Ovary (tissue), 9 donors: ENCODE results near the gene DUSP2. TPM values are rescaled to one million over a fixed set of nuclear protein-coding genes. Genes with fewer than 3 reads are reported as not detected.

Source experiments
- DNase-seq, 5 donors: peaks; one replicate each; pipeline ENCODE4 v3.0.0-alpha.2; 2019 to 2020
- H3K27ac ChIP-seq, 2 donors: fragments of 200-600 bp; one replicate each; pipeline versions ENCODE4 v1.5.1 to v1.8.0; 2019 to 2022
- H3K27me3 ChIP-seq: fragments of 200-600 bp; one replicate; pipeline ENCODE4 v1.8.0; 2022
- H3K36me3 ChIP-seq: fragments of 200-600 bp; sonication (generic); one replicate; pipeline ENCODE4 v1.5.1; 2019
- H3K4me1 ChIP-seq: one replicate; pipeline ENCODE4 v1.8.1; 2013; ENCODE audit warnings: mild to moderate bottlenecking, moderate library complexity; ENCODE audit not compliant: insufficient read depth
- H3K4me3 ChIP-seq: fragments of 200-600 bp; sonication (generic); one replicate; pipeline ENCODE4 v1.5.1; 2017
- H3K9me3 ChIP-seq, 2 donors: fragments of 200-600 bp in 1 of 2; sonication (generic) in 1 of 2; one replicate each; pipeline versions ENCODE4 v1.5.1 to v1.8.1; 2013 to 2019; ENCODE audit warnings: mild to moderate bottlenecking in 1 of 2, moderate library complexity in 1 of 2
- CTCF ChIP-seq, 3 donors: fragments of 450-650 bp in 2 of 3; fragments of 200-600 bp in 1 of 3; IDR thresholded peaks; one replicate each; pipeline versions ENCODE4 v1.5.1 to v1.8.0; 2016 to 2022; ENCODE audit warnings: antibody characterized with exemption in 3 of 3, mild to moderate bottlenecking in 1 of 3
- EP300 ChIP-seq: sonication (generic); formaldehyde crosslinking; IDR thresholded peaks from one replicate; pipeline ENCODE4 v1.6.1; 2017; ENCODE audit warnings: antibody characterized with exemption
- POLR2A ChIP-seq: fragments of 450-650 bp; IDR thresholded peaks from one replicate; pipeline ENCODE4 v1.6.1; 2017; ENCODE audit warnings: antibody characterized with exemption, mild to moderate bottlenecking, moderate library complexity
- WGBS, 3 donors: extraction: QIAGEN DNeasy Blood & Tissue Kit in 1 of 3; methylation state at CpG; one replicate each; pipeline versions ENCODE4 v1.1.5 to v1.1.7; 2013 to 2017; 5-methylcytosine and 5-hydroxymethylcytosine counted together
- intact Hi-C, 4 donors: fragments of 100-400 bp; cut with DNase I; formaldehyde crosslinking; loops; one replicate each; pipeline versions ENCODE4 v1.11.0 to v1.15.1; 2022 to 2023
- polyA plus RNA-seq, 2 donors: library from polyadenylated mRNA; stranded (reverse); fragments of 200-250 nt in 1 of 2; fragments of 350-450 nt in 1 of 2; fragmentation: Illumina TruSeq in 1 of 2; extraction: RNeasy Lipid Tissue Mini Kit (QIAGEN cat#74804) in 1 of 2; gene quantifications; one replicate each; pipeline ENCODE4 v1.2.3, GENCODE V29; 2013 to 2014
- total RNA-seq, 7 donors: library from RNA; depleted of rRNA in 2 of 7; stranded (reverse); fragments of >200 nt in 2 of 7; fragmentation: NEBNext Ultra II Directional in 3 of 7; extraction: Animal tissue kit (Norgen Biotek cat#: 25700) in 3 of 7; gene quantifications; one replicate each; pipeline versions ENCODE4 v1.1.0 to v1.2.4, GENCODE V29; 2016 to 2023
- donor health status: DM: no; HTN: no; CAD: no; lungs with moderate emphysema.
- donor health status: DM: no; HTN: no; CAD: no.
- donor health status: Bipolar disorder and iron deficiency.
- donor health status: DM: yes; HTN: yes; CAD: no.
- donor health status: DM: no; HTN: no; CAD: no.
- donor health status: DM: yes; HTN: yes; CAD: no.

Gene DUSP2
- total and polyA plus RNA-seq, 9 donors, result 0.52 to 111 (median 3.1) TPM

- H3K36me3 ChIP-seq, result no peaks in the 10 kb centered on the region
- no peak overlapping the region for H3K27ac ChIP-seq
- H3K9me3 ChIP-seq, result no peaks in the 10 kb centered on the region
- no peaks in the 10 kb centered on the region for H3K27me3 ChIP-seq
- intact Hi-C loops, result no loop called here
- DNase-seq, result no peak
- no peak overlapping the region for H3K4me3 ChIP-seq
- TF ChIP-seq EP300 (no peak), POLR2A (no peak), CTCF (IDR thresholded peaks at IDR 0.05) (no peak)
- H3K4me1 ChIP-seq, result no peaks in the 10 kb centered on the region
These were observed 35.3 kb upstream of the DUSP2 start for GRCh38 chr2:96180521-96180920.

- 96 to 100% (median 100%) methylated on average over 1 of the region's 1 CpG for WGBS, 3 donors
- TF ChIP-seq EP300, result no peak
- no peak for TF ChIP-seq POLR2A
- no peak for TF ChIP-seq CTCF (IDR thresholded peaks at IDR 0.05)
These were observed 34.8 kb upstream of the DUSP2 start for GRCh38 chr2:96180002-96180401.

GRCh38 chr2:96176661-96177060, 31.4 kb upstream of the DUSP2 start:
- no peaks in the 10 kb centered on the region for H3K27me3 ChIP-seq
- no peak for DNase-seq
- WGBS, 3 donors, result 34 to 48% (median 44%) methylated on average over 4 of the region's 4 CpGs
- no peaks in the 10 kb centered on the region for H3K9me3 ChIP-seq
- intact Hi-C loops, result loop anchor here in 1 of 4 donors (10.0 kb wide), 2 partner anchors 152 to 182 kb away; partner anchors contain the start of gene ANKRD36C
- TF ChIP-seq EP300 (no peak), CTCF (IDR thresholded peaks at IDR 0.05) (no peak), POLR2A (no peak)
- H3K4me1 ChIP-seq, result no peaks in the 10 kb centered on the region
- H3K4me3 ChIP-seq, result no peak overlapping the region
- H3K36me3 ChIP-seq, result no peaks in the 10 kb centered on the region
- no peak overlapping the region for H3K27ac ChIP-seq

More at GRCh38 chr2:96180002-96180401, 34.8 kb upstream of the DUSP2 start:
- H3K36me3 ChIP-seq, result no peaks in the 10 kb centered on the region
- intact Hi-C loops, result no loop called here
- no peaks in the 10 kb centered on the region for H3K27me3 ChIP-seq
- no peak overlapping the region for H3K4me3 ChIP-seq
- DNase-seq, result no peak
- no peaks in the 10 kb centered on the region for H3K9me3 ChIP-seq
- no peaks in the 10 kb centered on the region for H3K4me1 ChIP-seq
- H3K27ac ChIP-seq, result no peak overlapping the region

- no peak for TF ChIP-seq EP300
- no peak for TF ChIP-seq POLR2A
- TF ChIP-seq CTCF (IDR thresholded peaks at IDR 0.05), result no peak
- H3K27me3 ChIP-seq, result no peaks in the 10 kb centered on the region
- no peak overlapping the region for H3K4me3 ChIP-seq
- 71 to 75% (median 72%) methylated on average over 6 of the region's 6 CpGs for WGBS, 3 donors
- DNase-seq, result no peak
- no peaks in the 10 kb centered on the region for H3K36me3 ChIP-seq
- H3K27ac ChIP-seq, result no peak overlapping the region
- no peaks in the 10 kb centered on the region for H3K4me1 ChIP-seq
- H3K9me3 ChIP-seq, result no peaks in the 10 kb centered on the region
- intact Hi-C loops, result loop anchor here in 1 of 4 donors (10.0 kb wide), 2 partner anchors 151 to 181 kb away; partner anchors contain the start of gene ANKRD36C
These were observed 30.7 kb upstream of the DUSP2 start for GRCh38 chr2:96175951-96176350.
